Measurements from ENCODE around the gene EFHD2.
"Not testable (repeated sequence)": the region's sequence is repeated elsewhere in the genome, so short reads cannot be mapped to it uniquely, and the experiment has no call there.

Gene EFHD2

GRCh38 chr1:15454256-15454655, 44.6 kb downstream of the EFHD2 start:
- no peak for DNase-seq

- no peak for DNase-seq
Measured at GRCh38 chr1:15455522-15455921, 45.8 kb downstream of the EFHD2 start.

- no peak for DNase-seq
Measured at GRCh38 chr1:15456313-15456954, 46.7 kb downstream of the EFHD2 start, which contains the start of gene CELA2A. Gene CELA2A (plus strand): TSS chr1:15456732. CDS start chr1:15456754, 22 bp downstream.

DNA sequence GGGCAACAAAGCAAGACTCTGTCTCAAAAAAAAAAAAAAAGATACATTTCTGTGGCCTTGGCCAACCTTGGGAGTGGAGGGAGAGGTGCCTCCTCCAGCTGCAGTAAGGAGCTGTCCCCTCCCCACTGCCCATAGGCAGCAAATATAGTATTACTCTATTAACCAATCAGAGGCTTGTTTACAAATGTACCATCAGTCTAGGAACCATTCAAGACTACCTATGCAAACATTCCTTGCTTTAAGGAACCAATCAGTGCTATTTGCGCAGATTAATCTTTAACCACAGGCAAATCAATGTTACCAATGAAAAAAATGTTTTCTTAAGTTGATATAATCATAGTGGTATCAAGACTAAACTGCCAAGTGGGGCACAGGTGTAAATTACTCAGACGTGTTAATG, 47.9 kb downstream of the EFHD2 start:
- no peak for DNase-seq

DNA sequence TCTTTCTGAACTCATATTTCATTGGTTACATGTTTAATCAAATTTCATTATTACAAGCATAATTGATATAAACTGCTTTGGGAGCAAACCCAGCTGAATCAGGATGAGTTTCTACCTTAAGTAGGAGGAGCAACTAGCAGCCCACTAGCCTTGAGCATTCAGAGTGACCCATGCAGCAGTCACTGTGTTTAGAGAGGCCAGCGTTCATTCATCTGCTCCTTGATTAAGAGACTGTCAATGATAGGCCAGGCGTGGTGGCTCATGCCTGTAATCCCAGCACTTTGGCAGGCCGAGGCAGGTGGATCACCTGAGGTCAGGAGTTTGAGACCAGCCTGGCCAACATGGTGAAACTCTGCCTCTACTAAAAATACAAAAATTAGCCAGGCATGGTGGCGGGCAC, 48.7 kb downstream of the EFHD2 start:
- not testable (repeated sequence) for DNase-seq

DNA sequence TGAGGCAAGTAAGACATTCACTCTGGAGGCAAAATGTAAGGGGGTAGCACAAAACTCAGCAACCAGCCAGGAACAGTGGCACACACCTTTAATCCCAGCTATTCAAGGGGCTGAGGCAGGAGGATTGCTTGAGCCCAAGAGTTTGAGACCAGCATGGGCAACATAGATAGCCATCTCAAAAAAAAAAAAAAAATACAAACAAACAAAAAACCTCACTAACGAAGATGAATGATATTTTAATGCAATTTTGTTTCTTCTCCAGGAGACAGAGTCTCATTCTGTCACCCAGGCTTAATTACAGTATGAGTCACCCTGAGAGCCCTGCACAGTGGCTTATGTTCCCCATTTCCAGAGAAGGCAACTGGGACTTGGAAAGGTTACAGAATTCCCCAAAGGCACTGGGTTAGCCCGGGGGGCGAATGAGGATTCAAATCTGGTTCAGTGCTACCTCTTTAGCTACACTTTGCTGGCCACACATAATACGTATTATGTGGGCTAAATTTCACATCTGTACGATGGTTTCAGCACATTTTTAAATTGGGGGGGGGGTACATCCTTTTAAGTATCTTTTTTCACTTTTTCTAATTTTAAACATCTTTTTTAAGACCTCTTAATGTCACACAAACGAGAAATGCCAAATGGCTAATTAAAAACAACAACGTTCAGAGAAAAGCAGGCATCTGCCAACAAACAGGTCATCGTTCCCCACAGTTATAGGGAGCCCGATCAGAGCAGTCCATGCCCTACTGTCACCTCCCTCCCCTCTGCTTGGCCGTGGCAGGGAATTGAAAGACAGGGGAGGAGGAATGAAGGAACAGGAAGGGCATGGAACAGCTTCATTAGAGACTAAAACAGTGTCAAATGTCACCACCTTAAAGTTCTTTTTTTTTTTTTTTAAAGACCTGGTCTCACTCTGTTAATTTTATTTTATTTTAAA, 50.4 kb downstream of the EFHD2 start:
- DNase-seq = no peak

- DNase-seq = no peak
Measured at GRCh38 chr1:15460708-15461095, 51.0 kb downstream of the EFHD2 start.

DNA sequence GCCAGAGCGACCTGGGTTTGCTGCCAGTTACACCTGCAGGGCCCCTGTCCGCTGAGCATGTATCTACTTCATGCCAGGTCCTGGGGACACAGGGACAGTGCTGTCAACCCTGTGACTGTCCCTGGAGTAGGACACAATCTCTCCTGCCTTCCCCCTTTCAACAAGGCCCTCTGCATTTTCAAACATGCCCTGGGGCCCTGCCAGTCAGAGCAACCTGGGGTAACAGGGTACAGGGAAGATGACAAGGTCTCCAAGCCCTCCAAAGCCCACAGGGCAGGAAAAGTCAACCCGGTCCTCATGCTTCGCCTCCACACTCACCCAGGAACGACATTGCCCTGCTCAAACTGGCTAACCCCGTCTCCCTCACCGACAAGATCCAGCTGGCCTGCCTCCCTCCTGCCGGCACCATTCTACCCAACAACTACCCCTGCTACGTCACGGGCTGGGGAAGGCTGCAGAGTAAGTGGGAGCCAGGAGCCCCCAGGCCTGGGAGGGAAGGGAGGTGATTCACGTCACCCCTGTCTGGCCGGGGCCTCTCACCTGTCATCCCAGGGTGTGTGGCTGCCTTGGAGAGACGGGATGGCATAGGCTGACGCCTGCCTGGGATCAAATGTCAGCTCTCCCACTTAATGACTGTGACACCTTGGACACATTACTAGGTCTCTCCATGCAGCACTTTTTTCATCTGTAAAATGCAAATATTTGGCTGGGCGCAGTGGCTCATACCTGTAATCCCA, 53.5 kb downstream of the EFHD2 start:
- not testable (repeated sequence) for DNase-seq

DNA sequence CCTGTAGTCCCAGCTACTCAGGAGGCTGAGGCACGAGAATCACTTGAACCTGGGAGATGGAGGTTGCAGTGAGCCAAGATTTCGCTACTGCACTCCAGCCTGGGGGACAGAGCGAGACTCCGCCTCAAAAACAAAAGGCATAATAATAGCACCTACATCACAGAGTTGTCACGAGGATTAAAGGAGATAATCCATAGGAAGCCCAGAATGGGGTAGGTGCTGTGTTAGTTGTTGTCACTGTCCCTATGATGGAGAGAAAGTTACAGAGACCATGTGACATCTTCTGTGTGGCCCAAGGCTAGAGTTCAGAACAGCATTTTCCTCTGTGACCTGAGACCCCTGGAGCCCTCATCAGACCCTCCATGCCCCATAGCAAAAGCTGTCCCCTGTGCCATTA, 54.2 kb downstream of the EFHD2 start:
- DNase-seq = not testable (repeated sequence)

DNA sequence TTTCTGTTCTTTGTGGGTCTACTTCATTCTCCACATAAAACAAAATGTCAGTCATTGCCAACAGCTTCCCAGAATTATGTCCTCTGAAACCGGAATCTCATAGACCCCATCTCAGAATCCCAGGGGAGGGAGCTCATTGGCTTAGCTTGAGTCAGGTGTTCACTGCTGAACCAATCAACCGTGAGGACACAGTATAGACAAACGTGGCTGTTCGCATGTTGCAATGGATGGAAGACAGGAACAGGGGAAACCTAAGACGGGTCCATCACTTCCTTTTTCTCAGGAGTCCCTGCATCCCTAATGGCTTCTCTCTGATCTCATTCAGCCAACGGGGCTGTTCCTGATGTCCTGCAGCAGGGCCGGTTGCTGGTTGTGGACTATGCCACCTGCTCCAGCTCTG, 56.0 kb downstream of the EFHD2 start:
- no peak for DNase-seq

DNA sequence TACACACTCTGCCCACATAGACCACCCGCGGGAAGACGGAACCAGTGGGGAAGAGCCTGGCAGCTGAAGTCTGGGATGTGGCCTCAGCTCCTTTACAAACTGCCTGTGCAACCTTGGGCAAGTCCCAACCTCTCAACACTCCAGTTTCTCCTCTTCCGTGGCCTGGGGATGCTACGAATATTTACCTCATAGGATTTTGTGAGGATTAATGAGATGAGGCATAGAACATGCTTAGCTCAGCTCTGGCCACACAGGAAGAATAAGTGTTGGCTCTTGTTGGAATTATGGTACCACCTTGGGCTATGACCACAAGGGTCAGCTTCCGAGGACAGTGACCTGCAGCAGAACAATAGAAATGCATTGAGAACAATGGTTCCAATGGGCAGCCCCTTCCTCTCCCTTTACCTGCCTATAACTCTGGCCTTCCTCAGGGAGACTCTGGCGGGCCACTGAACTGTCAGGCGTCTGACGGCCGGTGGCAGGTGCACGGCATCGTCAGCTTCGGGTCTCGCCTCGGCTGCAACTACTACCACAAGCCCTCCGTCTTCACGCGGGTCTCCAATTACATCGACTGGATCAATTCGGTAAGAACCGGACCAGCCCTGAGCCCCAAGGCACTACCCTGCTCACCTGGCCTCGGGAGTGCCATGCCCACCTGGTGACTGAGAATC, 57.4 kb downstream of the EFHD2 start:
- DNase-seq = not testable (repeated sequence)

GRCh38 chr1:15468145-15468544, 58.5 kb downstream of the EFHD2 start:
- DNase-seq = no peak

DNA sequence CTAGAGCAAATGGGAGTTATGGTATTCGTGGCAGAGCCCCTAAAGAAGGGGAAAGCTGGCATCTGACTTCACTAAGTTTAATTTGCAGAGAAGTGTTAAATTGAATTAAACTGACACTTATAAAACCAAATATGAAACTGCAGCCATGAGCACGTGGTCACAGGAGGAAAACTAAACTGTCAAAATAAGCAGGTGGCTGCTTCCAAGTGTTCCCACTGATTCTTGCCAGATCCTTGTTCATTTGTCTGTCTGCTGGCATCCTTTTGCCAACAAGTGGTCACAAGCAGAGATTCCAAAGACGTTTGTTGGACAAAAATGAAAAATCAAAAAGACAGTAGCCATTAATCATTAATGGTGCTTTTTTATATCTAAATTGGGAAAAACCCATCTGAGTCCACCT, 59.7 kb downstream of the EFHD2 start:
- no peak for DNase-seq

DNA sequence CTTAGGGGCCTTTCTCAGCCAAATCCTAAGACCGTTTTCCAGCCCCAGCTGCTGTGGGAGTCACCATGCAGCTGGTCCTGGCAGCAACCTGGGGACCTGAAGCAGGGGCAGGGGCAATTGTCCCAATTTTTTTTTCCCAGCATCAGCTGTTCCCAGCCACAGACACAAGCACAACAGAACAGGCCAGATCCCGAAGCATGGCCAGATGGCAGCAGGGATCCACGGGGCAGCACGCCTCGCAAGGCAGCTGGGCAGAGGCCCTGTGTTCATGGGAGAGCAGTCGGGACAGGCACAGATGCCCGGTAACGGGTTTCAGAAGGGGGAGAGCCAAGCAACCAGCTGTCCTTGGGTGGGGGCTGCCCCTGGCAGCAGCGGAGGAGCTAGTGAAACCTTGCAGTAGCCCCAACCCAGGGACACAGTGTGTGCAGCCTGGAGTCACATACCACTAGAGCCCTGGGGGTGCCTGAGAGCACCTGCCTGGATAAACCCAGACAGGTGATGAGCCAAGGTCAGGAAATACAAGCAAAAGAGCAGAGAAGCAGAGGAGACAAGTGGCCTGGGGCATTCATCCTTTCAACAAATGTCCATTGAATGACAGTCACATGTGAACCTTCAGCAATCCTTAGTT, 60.2 kb downstream of the EFHD2 start:
- not testable (repeated sequence) for DNase-seq

DNA sequence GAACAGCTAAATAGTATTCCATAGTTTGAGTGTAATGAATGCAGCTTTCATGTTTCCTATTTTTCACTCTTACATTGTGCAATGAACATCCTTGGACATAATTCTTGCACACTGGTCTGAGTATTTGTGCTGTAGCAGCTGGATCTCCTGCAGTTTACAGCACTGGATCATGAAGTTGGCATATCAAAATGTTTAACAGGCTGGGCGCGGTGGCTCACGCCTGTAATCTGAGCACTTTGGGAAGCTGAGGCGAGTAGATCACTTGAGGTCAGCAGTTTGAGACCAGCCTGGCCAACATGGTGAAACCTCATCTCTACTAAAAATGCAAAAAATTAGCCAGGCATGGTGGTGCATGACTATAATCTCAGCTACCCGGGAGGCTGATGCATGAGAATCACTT, 61.4 kb downstream of the EFHD2 start:
- not testable (repeated sequence) for DNase-seq

DNA sequence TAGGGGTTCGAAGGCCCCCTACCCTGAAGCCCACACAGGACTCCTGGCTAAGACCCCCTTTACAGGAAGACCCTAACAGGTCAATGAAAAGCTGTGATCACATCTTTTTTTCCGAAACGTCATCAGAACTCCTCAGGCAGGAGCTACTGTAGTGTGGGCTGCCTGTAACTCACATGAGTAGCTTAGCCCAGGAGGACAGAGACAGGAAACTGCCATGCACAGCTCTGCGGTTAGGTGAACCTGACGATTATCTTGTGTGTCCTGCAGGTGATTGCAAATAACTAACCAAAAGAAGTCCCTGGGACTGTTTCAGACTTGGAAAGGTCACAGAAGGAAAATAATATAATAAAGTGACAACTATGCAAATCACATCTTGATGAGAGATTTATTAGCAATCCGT, 62.0 kb downstream of the EFHD2 start:
- DNase-seq = not testable (repeated sequence)

DNA sequence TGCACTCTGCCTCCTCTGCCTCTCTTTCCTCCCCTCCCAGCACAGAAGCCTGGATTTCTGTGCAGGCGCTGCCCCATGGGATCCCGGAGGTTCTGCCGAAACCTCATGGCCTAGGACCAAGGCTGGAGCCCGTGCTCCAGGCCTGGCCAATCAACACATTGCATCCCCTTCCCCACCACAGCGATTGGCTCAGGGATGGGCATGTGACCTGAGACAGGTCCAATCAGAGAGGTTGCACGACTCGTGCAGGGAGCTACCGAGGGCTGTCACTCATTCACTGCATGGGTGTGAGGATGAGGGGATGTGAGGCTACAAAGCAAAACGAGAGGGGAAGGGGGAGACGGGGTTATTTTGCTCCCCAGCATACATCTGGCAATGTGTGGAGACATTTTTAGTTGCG, 62.9 kb downstream of the EFHD2 start:
- DNase-seq = no peak

DNA sequence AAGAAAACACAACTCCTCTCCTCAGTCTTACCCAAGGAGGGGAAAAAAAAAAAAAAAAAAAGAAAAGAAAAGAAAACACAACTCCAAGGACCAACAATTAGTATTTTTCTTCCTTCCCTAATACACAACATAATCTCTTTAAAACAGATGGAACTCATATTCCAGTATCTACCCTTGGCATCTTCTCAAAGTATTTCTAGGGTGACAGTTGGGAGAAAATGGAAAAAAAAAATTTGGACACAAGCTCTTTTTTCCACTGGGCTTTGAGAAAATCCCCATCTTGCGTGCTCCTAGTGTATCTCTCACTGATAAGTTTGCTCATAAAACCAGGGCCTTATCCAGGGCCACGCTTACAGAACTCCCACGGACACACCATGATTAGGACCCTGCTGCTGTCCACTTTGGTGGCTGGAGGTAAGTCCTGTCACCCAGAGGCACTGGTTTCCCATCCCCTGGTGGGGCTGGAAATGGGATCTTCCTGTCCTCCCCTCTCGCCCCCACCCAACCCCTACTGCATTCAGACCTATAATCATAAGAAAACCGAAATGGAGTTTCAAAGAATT, 66.1 kb downstream of the EFHD2 start, which contains the start of gene CELA2B:
TSS of gene CELA2B (plus strand) at position 353 of the 563 bp plus-strand sequence. CDS start at position 375, 22 bp downstream.
- DNase-seq = no peak

- DNase-seq = no peak
Measured at GRCh38 chr1:15476927-15477326, 67.2 kb downstream of the EFHD2 start.

GRCh38 chr1:15477646-15478212, 68.0 kb downstream of the EFHD2 start:
- DNase-seq = no peak
